Measurements from ENCODE around the gene NFKBIZ. TPM values are rescaled to one million over a fixed set of nuclear protein-coding genes. Genes with fewer than 3 reads are reported as not detected.

NFKBIZ gene
- total RNA-seq, 1 experiment from 2014 or later = 63.0 TPM

GRCh38 chr3:101886626-101887025 lies 37.3 kb downstream of the NFKBIZ start:
- no TSS peak for BruUV-seq (replicated peaks)

GRCh38 chr3:101888653-101889052 lies 39.3 kb downstream of the NFKBIZ start:
- no peak for DNase-seq
- no peak overlapping the region for H3K4me2 ChIP-seq (ENCODE audit: low read length)
- H3K79me2 ChIP-seq (ENCODE audit: low read length) = no peaks in the 10 kb centered on the region
- no peak for TF ChIP-seq CTCF (conservative IDR thresholded peaks at IDR 0.05; ENCODE audit: low read depth, low read length)
- no peak for TF ChIP-seq EZH2 (IDR thresholded peaks at IDR 0.05; ENCODE audit: low read length, unreplicated experiment)
- no peak for TF ChIP-seq EZH2phosphoT487 (IDR thresholded peaks at IDR 0.05; ENCODE audit: borderline replicate concordance, low read length)
- CTCF ChIA-PET = no interaction called here
- H3K4me1 ChIP-seq (ENCODE audit: insufficient read depth, low read length) = no peaks in the 10 kb centered on the region
- H3K27me3 ChIP-seq (ENCODE audit: low read length) = no peaks in the 10 kb centered on the region
- H3K36me3 ChIP-seq (ENCODE audit: low read depth, low read length) = no peaks in the 10 kb centered on the region
- intact Hi-C loops (cut with micrococcal nuclease) = no loop called here
- no peak overlapping the region for H2AFZ ChIP-seq (ENCODE audit: low read length)
- POLR2A ChIA-PET (ENCODE audit: unreplicated experiment) = no interaction called here
- no peaks in the 10 kb centered on the region for H3K9me3 ChIP-seq (ENCODE audit: low read length)
- no peaks in the 10 kb centered on the region for H4K20me1 ChIP-seq (ENCODE audit: low read length)
- no peak overlapping the region for H3K4me3 ChIP-seq (ENCODE audit: low read length)
- H3F3A ChIP-seq (ENCODE audit: low read length, unreplicated experiment) = no peaks in the 10 kb centered on the region
- H3K9me2 ChIP-seq (replicated peaks; ENCODE audit: low read length) = no peaks in the 10 kb centered on the region
- no peak overlapping the region for H3K9ac ChIP-seq (ENCODE audit: low read length)
- no TSS peak for BruUV-seq (replicated peaks)
- no peak overlapping the region for H3K27ac ChIP-seq (ENCODE audit: low read length)
- ATAC-seq = no peak

More at GRCh38 chr3:101886626-101887025, 37.3 kb downstream of the NFKBIZ start:
- no peaks in the 10 kb centered on the region for H3F3A ChIP-seq (ENCODE audit: low read length, unreplicated experiment)
- no peak for DNase-seq
- H3K79me2 ChIP-seq (ENCODE audit: low read length) = no peaks in the 10 kb centered on the region
- H2AFZ ChIP-seq (ENCODE audit: low read length) = no peak overlapping the region
- no peak overlapping the region for H3K9ac ChIP-seq (ENCODE audit: low read length)
- no peak overlapping the region for H3K4me3 ChIP-seq (ENCODE audit: low read length)
- no peaks in the 10 kb centered on the region for H3K4me1 ChIP-seq (ENCODE audit: insufficient read depth, low read length)
- no peak overlapping the region for H3K4me2 ChIP-seq (ENCODE audit: low read length)
- intact Hi-C loops (cut with micrococcal nuclease) = no loop called here
- H3K27ac ChIP-seq (ENCODE audit: low read length) = no peak overlapping the region
- ChIA-PET CTCF (no interaction called here), POLR2A (ENCODE audit: unreplicated experiment) (no interaction called here)
- ATAC-seq = no peak
- no peaks in the 10 kb centered on the region for H3K36me3 ChIP-seq (ENCODE audit: low read depth, low read length)
- no peaks in the 10 kb centered on the region for H3K27me3 ChIP-seq (ENCODE audit: low read length)
- no peaks in the 10 kb centered on the region for H4K20me1 ChIP-seq (ENCODE audit: low read length)
- H3K9me2 ChIP-seq (replicated peaks; ENCODE audit: low read length) = no peaks in the 10 kb centered on the region
- no peaks in the 10 kb centered on the region for H3K9me3 ChIP-seq (ENCODE audit: low read length)
- TF ChIP-seq CTCF (conservative IDR thresholded peaks at IDR 0.05; ENCODE audit: low read depth, low read length) (no peak), EZH2 (IDR thresholded peaks at IDR 0.05; ENCODE audit: low read length, unreplicated experiment) (no peak), EZH2phosphoT487 (IDR thresholded peaks at IDR 0.05; ENCODE audit: borderline replicate concordance, low read length) (no peak)

GRCh38 chr3:101890716-101891115 lies 41.4 kb downstream of the NFKBIZ start:
- Histone ChIP-seq H3K4me2 (ENCODE audit: low read length) (no peak overlapping the region), H3K4me3 (ENCODE audit: low read length) (no peak overlapping the region), H3K27ac (ENCODE audit: low read length) (no peak overlapping the region), H4K20me1 (ENCODE audit: low read length) (no peaks in the 10 kb centered on the region), H2AFZ (ENCODE audit: low read length) (no peak overlapping the region), H3F3A (ENCODE audit: low read length, unreplicated experiment) (no peaks in the 10 kb centered on the region), H3K27me3 (ENCODE audit: low read length) (no peaks in the 10 kb centered on the region), H3K9me2 (replicated peaks; ENCODE audit: low read length) (no peaks in the 10 kb centered on the region), H3K79me2 (ENCODE audit: low read length) (no peaks in the 10 kb centered on the region), H3K9ac (ENCODE audit: low read length) (no peak overlapping the region), H3K4me1 (ENCODE audit: insufficient read depth, low read length) (no peaks in the 10 kb centered on the region), H3K36me3 (ENCODE audit: low read depth, low read length) (no peaks in the 10 kb centered on the region), H3K9me3 (ENCODE audit: low read length) (no peaks in the 10 kb centered on the region)
- DNase-seq = peak; percentile 52
- POLR2A ChIA-PET (ENCODE audit: unreplicated experiment) = interaction anchor here (0.7 kb wide), 1 partner anchor 73 kb away, joined by 3 read pairs; no protein-coding TSS in a partner anchor
- no TSS peak for BruUV-seq (replicated peaks)
- CTCF ChIA-PET = no interaction called here
- intact Hi-C loops (cut with micrococcal nuclease) = no loop called here
- ATAC-seq = peak; percentile 51
- TF ChIP-seq CTCF (conservative IDR thresholded peaks at IDR 0.05; ENCODE audit: low read depth, low read length) (no peak), EZH2 (IDR thresholded peaks at IDR 0.05; ENCODE audit: low read length, unreplicated experiment) (no peak), EZH2phosphoT487 (IDR thresholded peaks at IDR 0.05; ENCODE audit: borderline replicate concordance, low read length) (no peak)

All from PC-3 (cell line).